Skin epidermis (tissue), 12 donors: ENCODE measurements around the gene ZNF490.
"Not testable (repeated sequence)": the region's sequence is repeated elsewhere in the genome, so short reads cannot be mapped to it uniquely, and the experiment has no call there.

Experiments used
- H3K27ac ChIP-seq, 21 experiments: fragments of 200-600 bp; sonication (generic) in 11 of 21; one replicate each; pipeline ENCODE4 v1.5.0; 2020; ENCODE audit warnings: mild to moderate bottlenecking in 3 of 21, inconsistent platforms in 2 of 21, moderate library complexity in 2 of 21
- H3K4me3 ChIP-seq, 7 experiments: fragments of 200-600 bp; sonication (generic) in 2 of 7; one replicate each; pipeline ENCODE4 v1.5.0; 2020; ENCODE audit warnings: inconsistent platforms in 2 of 7, mild to moderate bottlenecking in 2 of 7, moderate library complexity in 1 of 7

Gene ZNF490

DNA sequence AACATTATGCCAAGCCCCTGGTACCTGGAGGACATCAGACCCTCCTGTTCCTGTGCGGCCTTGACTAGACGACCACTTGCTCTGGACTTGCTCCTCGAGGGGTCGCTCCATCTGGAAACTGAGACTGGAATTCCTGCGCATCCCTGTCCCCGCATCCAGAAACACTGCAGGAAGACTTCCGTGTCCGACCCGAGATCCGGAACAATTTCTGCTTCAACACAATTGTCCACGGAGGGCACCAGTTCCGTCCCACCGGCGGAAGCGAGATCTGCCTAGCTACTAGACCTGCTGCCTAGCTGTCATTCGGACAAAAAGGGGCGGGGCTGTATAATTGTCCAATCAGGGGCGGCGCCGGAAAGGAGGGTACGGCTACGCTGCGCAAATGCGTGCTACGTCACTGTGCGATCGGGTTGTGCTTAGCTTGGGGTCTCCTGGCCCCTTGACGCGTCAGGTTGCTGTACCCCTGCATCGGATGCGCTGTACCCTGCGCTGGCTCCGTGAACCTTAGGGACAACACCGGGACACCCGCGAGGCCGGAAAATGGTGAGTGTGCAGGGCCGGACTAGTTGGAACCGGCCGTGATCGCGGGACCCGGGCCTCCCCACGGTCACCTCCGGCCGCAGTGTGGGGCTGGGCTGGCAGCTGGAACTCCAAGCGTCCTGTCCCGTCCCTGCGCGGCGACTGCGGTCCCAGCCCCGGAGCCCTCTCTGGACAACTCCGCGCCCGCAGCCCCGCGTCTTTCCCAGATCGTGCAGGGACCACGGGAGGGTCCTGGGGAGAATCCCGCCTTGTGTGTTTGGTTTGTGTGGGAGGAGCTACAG, at the start of gene ZNF490, which contains the start of gene ZNF791:
Gene ZNF490 (minus strand): TSS at position 274 of the 821 bp plus-strand sequence. CDS start 133 bp downstream, at position 141.
Gene ZNF791 (plus strand): TSS at position 381 of the 821 bp plus-strand sequence. CDS start 160 bp downstream, at position 541.
- H3K4me3 ChIP-seq: peak within 1 kb of the TSS; percentile 72 to 100 (median 100)
- peak within 1 kb of the TSS; percentile 67 to 99 (median 94) for H3K27ac ChIP-seq

DNA sequence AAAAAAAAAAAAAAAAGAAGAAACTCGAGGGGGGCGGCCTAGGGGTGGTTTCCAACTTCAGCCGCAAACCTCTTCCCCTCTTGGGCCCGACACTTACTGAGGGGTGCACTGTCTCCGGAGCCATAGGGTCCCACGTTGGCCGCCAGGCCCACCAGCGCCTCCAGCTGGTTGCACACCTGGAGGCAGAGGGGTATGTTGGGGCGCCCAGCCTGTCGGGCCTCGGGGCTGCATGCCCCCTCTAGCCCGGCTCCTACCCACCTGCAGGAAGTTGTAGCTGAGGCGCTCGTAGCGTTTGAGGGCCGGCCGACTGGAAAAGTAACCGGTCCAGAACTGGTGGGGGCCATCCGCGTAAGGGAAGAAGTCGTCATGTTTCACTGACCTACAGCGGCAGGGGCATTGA, 47.4 kb upstream of the ZNF490 start:
- Histone ChIP-seq H3K4me3 (no peak overlapping the region), H3K27ac (no peak overlapping the region)

GRCh38 chr19:12656899-12657571, 46.4 kb upstream of the ZNF490 start:
- Histone ChIP-seq H3K4me3 (no peak overlapping the region), H3K27ac (no peak overlapping the region)

GRCh38 chr19:12655546-12655945, 44.9 kb upstream of the ZNF490 start:
- Histone ChIP-seq H3K4me3 (no peak overlapping the region), H3K27ac (no peak overlapping the region)

DNA sequence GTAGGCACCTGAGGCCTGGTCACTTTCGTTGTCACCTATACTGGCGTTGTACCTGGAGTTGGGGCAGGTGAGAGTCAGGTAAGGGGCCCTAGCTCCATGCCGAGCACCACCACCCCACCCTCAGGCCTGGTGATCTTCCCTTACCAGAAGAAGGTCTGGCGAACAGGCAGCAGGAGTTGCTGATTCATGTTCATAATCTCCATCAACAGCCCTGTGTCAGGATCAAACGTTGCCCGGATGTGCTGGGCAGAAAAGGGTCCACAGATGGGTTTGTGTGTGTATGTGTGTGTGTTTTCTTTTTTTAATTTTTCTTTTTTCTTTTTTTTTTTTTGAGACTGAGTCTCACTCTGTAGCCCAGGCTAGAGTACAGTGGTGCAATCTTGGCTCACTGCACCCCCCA, 41.6 kb upstream of the ZNF490 start:
- no peak overlapping the region for H3K27ac ChIP-seq
- no peak overlapping the region for H3K4me3 ChIP-seq

DNA sequence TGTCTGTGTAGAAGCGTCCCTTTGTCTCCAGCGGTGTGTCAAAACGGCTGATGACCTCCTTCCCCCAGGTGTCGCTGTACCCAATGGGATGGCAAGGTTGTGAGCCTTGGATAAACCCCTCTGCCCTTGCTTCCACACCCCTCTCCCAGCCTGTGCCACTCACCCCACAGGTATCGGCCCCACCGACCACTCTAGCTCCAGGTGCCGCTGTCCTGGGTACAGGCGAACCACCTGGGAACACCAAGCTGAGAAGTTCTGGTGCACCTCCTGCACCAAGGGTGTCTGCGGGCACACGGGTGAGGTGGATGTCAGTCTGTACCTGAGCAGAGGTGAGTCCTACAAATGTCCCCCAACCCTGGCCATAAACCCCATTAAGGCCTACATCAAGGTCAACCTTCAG, 39.3 kb upstream of the ZNF490 start:
- Histone ChIP-seq H3K27ac (no peak overlapping the region), H3K4me3 (no peak overlapping the region)

- H3K4me3 ChIP-seq: peak overlapping the region in 1 of 7 experiments; percentile 14
- no peak overlapping the region for H3K27ac ChIP-seq
These were observed 37.5 kb upstream of the ZNF490 start for GRCh38 chr19:12648088-12648487.

- H3K27ac ChIP-seq: no peak overlapping the region
- peak overlapping the region in 1 of 7 experiments; percentile 14 for H3K4me3 ChIP-seq
These were observed 37.0 kb upstream of the ZNF490 start for GRCh38 chr19:12647490-12648071.

DNA sequence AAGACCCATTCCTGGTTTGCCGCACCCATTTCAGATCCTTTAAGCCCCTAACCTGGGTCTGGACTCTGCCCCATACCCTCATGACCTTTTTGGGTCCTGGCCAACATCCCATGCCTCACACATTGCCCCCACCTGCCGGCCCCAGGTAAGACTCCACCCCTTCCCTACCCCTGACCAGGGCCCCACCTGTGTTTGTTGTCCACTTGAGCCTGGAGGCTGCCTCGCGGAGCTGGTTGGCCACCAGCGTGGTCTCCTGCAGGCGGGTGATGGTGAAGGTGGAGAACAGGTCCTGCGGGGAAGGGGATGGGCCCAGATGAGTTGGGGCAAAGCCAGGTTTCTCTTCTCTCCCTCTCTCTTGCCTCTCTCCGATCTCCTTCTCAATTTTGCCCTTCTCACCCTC, 36.4 kb upstream of the ZNF490 start:
- Histone ChIP-seq H3K27ac (no peak overlapping the region), H3K4me3 (no peak overlapping the region)

DNA sequence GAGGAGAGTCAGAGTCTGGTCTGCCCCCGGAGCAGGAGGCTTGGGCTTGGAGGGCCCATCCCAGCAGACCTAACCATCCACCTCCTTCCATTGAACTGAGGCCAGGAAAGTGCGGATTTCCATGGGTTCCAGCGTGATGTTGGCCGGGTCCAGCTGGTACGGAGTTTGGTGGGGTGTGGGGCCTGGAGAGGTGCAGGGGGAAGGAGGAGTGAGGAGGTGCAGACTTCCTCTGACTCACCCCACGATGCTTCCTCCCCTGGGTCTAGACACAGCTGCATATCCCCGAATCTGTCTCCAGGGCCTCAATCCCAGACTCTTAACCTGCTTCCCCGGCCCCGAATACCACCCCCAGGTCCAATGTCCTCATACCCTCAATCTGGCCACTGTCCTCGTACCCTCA, 35.9 kb upstream of the ZNF490 start:
- Histone ChIP-seq H3K27ac (no peak overlapping the region), H3K4me3 (no peak overlapping the region)

GRCh38 chr19:12643716-12644115, 33.1 kb upstream of the ZNF490 start:
- H3K4me3 ChIP-seq, H3K27ac ChIP-seq: not testable (repeated sequence)

DNA sequence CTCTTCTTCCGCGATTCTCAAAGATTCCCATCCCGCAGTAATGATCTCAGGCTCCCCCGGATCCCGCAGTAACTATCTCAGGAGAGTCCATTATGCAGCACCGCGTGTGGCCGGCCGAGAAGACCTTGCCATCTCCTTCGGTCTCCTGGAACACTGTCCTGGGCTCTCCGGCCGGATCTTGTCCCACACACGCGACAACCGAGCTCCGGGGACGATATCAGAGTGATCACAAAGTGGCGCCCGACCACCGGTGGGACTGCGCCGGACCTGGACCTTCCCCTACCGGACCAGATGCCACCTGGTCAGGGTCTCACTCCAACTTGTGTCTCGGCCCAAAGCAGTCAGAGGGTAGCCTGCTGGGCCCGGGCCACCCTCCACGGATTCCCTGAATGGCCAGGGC, 31.9 kb upstream of the ZNF490 start:
- Histone ChIP-seq H3K4me3 (no peak overlapping the region), H3K27ac (no peak overlapping the region)

- H3K27ac ChIP-seq: no peak overlapping the region
- H3K4me3 ChIP-seq: no peak overlapping the region
These were observed 30.8 kb upstream of the ZNF490 start for GRCh38 chr19:12641456-12641855.

- peak overlapping the region in 3 of 21 experiments; percentile 6 to 25 (median 20) for H3K27ac ChIP-seq
- H3K4me3 ChIP-seq: peak overlapping the region in 1 of 7 experiments; percentile 6
These were observed 29.4 kb upstream of the ZNF490 start for GRCh38 chr19:12639901-12640613.

DNA sequence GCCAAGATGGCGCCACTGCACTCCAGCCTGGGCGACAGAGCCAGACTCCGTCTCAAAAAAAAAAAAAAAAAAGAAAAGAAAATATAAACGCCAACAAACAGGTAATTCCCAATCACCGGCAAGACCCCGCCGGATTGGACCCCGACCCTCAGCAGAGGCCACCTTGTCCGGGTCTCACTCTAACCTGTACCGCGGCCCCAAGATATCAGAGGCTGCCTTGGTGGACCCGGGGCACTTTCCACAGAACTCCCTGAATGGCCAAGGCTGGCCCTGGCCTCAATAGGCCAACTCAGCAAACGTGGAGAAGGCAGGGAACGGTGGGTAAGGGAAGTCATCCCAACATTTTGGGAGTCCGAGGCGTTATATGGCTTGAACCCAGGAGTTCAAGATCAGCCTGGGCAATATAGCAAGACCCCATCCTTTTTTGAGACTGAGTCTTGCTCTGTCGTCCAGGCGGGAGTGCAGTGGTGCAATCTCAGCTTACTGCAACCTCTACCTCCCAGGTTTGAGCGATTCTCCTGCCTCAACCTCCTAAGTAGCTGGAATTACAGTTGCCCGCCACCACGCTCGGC, 28.1 kb upstream of the ZNF490 start:
- Histone ChIP-seq H3K4me3 (no peak overlapping the region), H3K27ac (no peak overlapping the region)

DNA sequence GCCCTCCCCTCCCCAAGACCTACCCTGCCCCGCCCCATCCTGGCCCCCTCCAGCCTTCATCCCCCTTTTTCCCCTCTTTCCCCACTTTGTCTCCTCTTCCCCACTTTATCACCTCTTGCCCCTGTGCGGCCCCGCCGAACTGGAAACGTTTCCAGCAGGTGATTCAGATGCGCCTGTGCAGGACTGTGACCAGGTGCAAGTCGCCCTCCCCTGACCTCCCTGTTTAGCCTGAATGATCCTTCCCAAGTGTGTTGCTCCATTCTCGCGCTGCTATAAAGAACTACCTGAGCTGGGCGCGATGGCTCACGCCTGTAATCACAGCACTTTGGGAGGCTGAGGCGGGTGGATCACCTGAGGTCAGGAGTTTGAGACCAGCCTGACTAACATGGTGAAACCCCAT, 26.0 kb upstream of the ZNF490 start:
- H3K27ac ChIP-seq: no peak overlapping the region
- H3K4me3 ChIP-seq: no peak overlapping the region

DNA sequence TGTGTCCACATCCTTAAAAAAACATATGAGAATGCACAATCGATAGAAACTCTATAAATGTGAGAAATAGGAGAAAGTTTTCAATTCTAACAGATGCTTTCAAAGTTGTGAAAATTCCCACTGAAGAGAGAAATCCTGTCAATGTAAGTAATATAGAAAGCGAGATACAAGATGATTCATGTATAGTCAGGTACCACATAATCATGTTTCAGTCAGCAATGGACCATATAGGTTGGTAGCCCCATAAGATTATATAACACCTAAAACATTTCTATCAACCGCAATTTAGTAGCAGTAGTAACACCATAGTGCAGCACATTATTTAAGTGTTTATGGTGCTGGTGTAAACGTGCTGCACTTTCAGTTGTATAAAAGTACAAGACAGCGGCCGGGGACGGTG, 18.6 kb upstream of the ZNF490 start:
- no peak overlapping the region for H3K27ac ChIP-seq
- no peak overlapping the region for H3K4me3 ChIP-seq

DNA sequence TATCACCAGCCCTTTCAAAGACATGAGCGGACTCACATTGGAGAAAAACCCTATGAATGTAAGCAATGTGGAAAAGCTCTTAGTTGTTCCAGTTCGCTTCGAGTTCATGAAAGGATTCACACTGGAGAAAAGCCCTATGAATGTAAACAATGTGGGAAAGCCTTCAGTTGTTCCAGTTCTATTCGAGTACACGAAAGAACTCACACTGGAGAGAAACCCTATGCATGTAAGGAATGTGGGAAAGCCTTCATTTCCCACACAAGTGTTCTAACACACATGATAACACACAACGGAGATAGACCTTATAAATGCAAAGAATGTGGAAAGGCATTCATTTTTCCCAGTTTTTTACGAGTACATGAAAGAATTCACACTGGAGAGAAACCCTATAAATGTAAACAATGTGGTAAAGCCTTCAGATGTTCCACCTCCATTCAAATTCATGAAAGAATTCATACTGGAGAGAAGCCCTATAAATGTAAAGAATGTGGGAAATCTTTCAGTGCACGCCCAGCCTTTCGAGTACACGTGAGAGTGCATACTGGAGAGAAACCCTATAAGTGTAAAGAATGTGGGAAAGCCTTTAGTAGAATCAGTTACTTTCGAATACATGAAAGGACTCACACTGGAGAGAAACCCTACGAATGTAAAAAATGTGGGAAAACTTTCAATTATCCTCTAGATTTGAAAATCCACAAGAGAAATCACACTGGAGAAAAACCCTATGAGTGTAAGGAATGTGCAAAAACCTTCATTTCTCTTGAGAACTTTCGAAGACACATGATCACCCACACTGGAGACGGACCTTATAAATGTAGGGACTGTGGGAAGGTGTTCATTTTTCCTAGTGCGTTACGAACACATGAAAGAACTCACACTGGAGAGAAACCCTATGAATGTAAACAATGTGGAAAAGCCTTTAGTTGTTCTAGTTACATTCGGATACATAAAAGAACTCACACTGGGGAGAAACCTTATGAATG, 17.7 kb upstream of the ZNF490 start:
- H3K27ac ChIP-seq: no peak overlapping the region
- no peak overlapping the region for H3K4me3 ChIP-seq

DNA sequence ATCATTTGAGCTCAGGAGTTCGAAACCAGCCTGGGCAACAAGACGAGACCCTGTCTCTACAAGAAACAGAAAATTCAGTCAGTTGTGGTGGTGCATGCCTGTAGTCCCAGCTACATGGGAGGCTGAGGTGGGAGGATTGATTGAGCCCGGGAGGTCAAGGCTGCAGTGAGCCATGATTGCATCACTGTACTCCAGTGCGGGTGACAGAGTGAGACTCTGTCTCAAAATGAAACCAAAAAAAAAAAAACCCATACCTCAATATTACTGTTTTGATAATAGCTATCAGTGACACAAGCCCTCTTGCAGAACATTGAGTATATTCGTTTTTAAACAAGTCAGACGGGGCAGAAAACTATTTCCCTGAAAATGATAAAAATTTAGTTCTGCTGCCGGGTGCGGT, 16.3 kb upstream of the ZNF490 start:
- H3K4me3 ChIP-seq: no peak overlapping the region
- H3K27ac ChIP-seq: no peak overlapping the region
